IMR-90 (cell line): Measurements from ENCODE around the gene BTBD3.

Source experiments
- BHLHE40 ChIP-seq: fragments of 150-350 bp; IDR thresholded peaks from 2 replicates; pipeline ENCODE4 v1.6.1; 2016; ENCODE audit warnings: mild to moderate bottlenecking, low read depth, low read length
- CEBPB ChIP-seq: IDR thresholded peaks from 2 replicates; pipeline ENCODE4 v1.6.1; 2012; ENCODE audit warnings: low read depth, low read length, improper control_type of control experiment
- MAFK ChIP-seq: IDR thresholded peaks from 2 replicates; pipeline ENCODE4 v1.6.1; 2012; ENCODE audit warnings: low read depth, low read length, improper control_type of control experiment
- NFE2L2 ChIP-seq: fragments of 150-350 bp; IDR thresholded peaks from 2 replicates; pipeline ENCODE4 v1.6.1; 2016; ENCODE audit warnings: low read depth, mild to moderate bottlenecking, low read length
- POLR2A ChIP-seq: IDR thresholded peaks from 2 replicates; pipeline ENCODE4 v1.6.1; 2012; ENCODE audit warnings: mild to moderate bottlenecking, low read depth, low read length
- RFX5 ChIP-seq: IDR thresholded peaks from 2 replicates; pipeline ENCODE4 v1.8.0; 2012; ENCODE audit warnings: low read depth, mild to moderate bottlenecking, low read length, moderate library complexity
- TF ChIP-seq, protein P1 (sequence below): conservative IDR thresholded peaks from 2 replicates; pipeline ENCODE4 v1.5.1; 2012; ENCODE audit warnings: mild to moderate bottlenecking, low read depth, low read length, improper control_type of control experiment

DNA sequence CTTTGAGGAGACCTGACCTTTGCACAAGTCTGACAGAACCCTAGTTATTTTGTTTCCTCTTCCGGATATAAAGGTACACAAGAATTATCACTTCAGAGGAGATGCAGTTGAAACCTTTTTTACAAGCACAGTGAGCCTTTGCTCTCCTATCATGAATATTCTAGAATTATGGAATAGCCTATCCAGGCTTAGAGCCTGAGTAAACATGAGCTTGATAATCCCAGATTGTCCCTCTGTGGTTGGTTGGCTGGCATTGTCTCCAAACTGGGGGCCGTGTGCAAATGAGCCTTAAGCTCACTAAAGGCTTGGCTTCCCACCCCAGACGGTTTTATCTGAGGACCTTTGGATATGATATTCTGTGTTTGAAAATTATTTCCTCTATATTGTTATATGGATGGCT lies 32.0 kb downstream of the BTBD3 start:
- TF ChIP-seq, protein P1, sequence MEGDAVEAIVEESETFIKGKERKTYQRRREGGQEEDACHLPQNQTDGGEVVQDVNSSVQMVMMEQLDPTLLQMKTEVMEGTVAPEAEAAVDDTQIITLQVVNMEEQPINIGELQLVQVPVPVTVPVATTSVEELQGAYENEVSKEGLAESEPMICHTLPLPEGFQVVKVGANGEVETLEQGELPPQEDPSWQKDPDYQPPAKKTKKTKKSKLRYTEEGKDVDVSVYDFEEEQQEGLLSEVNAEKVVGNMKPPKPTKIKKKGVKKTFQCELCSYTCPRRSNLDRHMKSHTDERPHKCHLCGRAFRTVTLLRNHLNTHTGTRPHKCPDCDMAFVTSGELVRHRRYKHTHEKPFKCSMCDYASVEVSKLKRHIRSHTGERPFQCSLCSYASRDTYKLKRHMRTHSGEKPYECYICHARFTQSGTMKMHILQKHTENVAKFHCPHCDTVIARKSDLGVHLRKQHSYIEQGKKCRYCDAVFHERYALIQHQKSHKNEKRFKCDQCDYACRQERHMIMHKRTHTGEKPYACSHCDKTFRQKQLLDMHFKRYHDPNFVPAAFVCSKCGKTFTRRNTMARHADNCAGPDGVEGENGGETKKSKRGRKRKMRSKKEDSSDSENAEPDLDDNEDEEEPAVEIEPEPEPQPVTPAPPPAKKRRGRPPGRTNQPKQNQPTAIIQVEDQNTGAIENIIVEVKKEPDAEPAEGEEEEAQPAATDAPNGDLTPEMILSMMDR, result no peak
- no peak for TF ChIP-seq POLR2A
- no peak for TF ChIP-seq BHLHE40
- no peak for TF ChIP-seq RFX5
- TF ChIP-seq MAFK, result no peak
- TF ChIP-seq CEBPB, result no peak
- no peak for TF ChIP-seq NFE2L2
